ENCODE data around the gene RALGPS1.

GRCh38 chr9:127194881-127195713 lies 280.5 kb downstream of the RALGPS1 start:
- no peak for TF ChIP-seq CTCF (IDR thresholded peaks at IDR 0.05)
- TF ChIP-seq POLR2A (IDR thresholded peaks at IDR 0.05), result no peak
